K562 (cell line): ENCODE data around the gene LPGAT1. TPM values are rescaled to one million over a fixed set of nuclear protein-coding genes. Genes with fewer than 3 reads are reported as not detected.

ENCODE experiments used
- CBX2 ChIP-seq: fragments of 200-600 bp; sonication (generic); IDR thresholded peaks from one replicate; pipeline ENCODE4 v1.6.1; 2012; ENCODE audit warnings: mild to moderate bottlenecking, low read length, inconsistent platforms; ENCODE audit not compliant: insufficient read depth, poor library complexity, severe bottlenecking
- CBX5 ChIP-seq: IDR thresholded peaks from 2 replicates; pipeline ENCODE4 v1.6.1; 2014; ENCODE audit warnings: low read depth, borderline replicate concordance
- FOSL1 ChIP-seq: fragments of 200-800 bp; sonication (Bioruptor generic); conservative IDR thresholded peaks from 2 replicates; pipeline ENCODE4 v1.6.1; 2016; ENCODE audit warnings: missing genetic modification characterization, missing compliant biosample characterization
- FOXK1 ChIP-seq: sonication (generic); formaldehyde crosslinking; IDR thresholded peaks from 2 replicates; pipeline ENCODE4 v1.8.0; 2022; ENCODE audit warnings: missing genetic modification reagents, mild to moderate bottlenecking, borderline replicate concordance
- GABPB2 ChIP-seq: fragments of 250-450 bp; sonication (Bioruptor Pico); conservative IDR thresholded peaks from 2 replicates; pipeline ENCODE4 v1.5.1; 2021; ENCODE audit warnings: mild to moderate bottlenecking
- MCM2 ChIP-seq: fragments of 450-650 bp; IDR thresholded peaks from 2 replicates; pipeline ENCODE4 v1.6.1; 2017; ENCODE audit warnings: low read depth, mild to moderate bottlenecking
- MTA1 ChIP-seq: fragments of 450-650 bp; IDR thresholded peaks from 2 replicates; pipeline ENCODE4 v1.6.1; 2017; ENCODE audit warnings: borderline replicate concordance
- POLR3G ChIP-seq: IDR thresholded peaks from 2 replicates; pipeline ENCODE4 v1.6.1; 2011; ENCODE audit not compliant: insufficient read length, insufficient replicate concordance; ENCODE audit errors: extremely low read depth
- ZFP1 ChIP-seq: fragments of 450-650 bp; formaldehyde crosslinking; IDR thresholded peaks from 2 replicates; pipeline ENCODE4 v1.4.0; 2020; ENCODE audit warnings: mild to moderate bottlenecking, mixed read lengths
- ZNF311 ChIP-seq: fragments of 250-450 bp; sonication (Bioruptor Pico); IDR thresholded peaks from 2 replicates; pipeline ENCODE4 v1.4.0; 2020; ENCODE audit warnings: mild to moderate bottlenecking, moderate library complexity
- polyA plus RNA-seq, 8 experiments: library from polyadenylated mRNA; depleted of rRNA in 4 of 8; stranded (reverse) in 5 of 8; unstranded in 3 of 8; fragments of >200 nt; fragmentation: Nextera tagmentation in 2 of 8; fragmentation: Illumina TruSeq in 1 of 8; extraction: Ambion mirVana in 2 of 8; extraction: Trizol in 1 of 8; gene quantifications; 2 replicates each; pipeline versions ENCODE4 v1.2.1 to v1.2.3, GENCODE V29; 2011 to 2014; ENCODE audit warnings: inconsistent platforms in 1 of 8, missing spikeins in 1 of 8
- total RNA-seq, 7 experiments: library from RNA; depleted of rRNA in 6 of 7; stranded (reverse); fragments of >200 nt in 6 of 7; fragmentation: Illumina TruSeq in 2 of 7; extraction: Trizol in 2 of 7; gene quantifications; 2 replicates each; pipeline versions ENCODE4 v1.2.1 to v1.2.3, GENCODE V29; 2011 to 2021; ENCODE audit warnings: low replicate concordance in 1 of 7
- TF ChIP-seq, protein P1 (sequence below): fragments of 450-650 bp; IDR thresholded peaks from 2 replicates; pipeline ENCODE4 v1.6.1; 2016; ENCODE audit warnings: low read depth
- TF ChIP-seq, protein P2 (sequence below), 2 experiments: fragments of 450-650 bp in 1 of 2; IDR thresholded peaks; 2 replicates each; pipeline ENCODE4 v1.6.1; 2011 to 2017; ENCODE audit warnings: low read depth in 2 of 2, antibody characterized with exemption in 1 of 2, borderline replicate concordance in 1 of 2, low read length in 1 of 2, mild to moderate bottlenecking in 1 of 2, mixed read lengths in 1 of 2; ENCODE audit not compliant: control insufficient read depth in 1 of 2
- TF ChIP-seq, protein P3 (sequence below): sonication (generic); formaldehyde crosslinking; IDR thresholded peaks from 2 replicates; pipeline ENCODE4 v1.8.0; 2022; ENCODE audit warnings: missing genetic modification reagents, mild to moderate bottlenecking, borderline replicate concordance

The LPGAT1 gene
- total and polyA plus RNA-seq, 9 of the 15 experiments (the other 6 are each of a cell fraction or from before 2014, with no cell fraction given), result 5.7 to 31.4 (median 16.3) TPM

DNA sequence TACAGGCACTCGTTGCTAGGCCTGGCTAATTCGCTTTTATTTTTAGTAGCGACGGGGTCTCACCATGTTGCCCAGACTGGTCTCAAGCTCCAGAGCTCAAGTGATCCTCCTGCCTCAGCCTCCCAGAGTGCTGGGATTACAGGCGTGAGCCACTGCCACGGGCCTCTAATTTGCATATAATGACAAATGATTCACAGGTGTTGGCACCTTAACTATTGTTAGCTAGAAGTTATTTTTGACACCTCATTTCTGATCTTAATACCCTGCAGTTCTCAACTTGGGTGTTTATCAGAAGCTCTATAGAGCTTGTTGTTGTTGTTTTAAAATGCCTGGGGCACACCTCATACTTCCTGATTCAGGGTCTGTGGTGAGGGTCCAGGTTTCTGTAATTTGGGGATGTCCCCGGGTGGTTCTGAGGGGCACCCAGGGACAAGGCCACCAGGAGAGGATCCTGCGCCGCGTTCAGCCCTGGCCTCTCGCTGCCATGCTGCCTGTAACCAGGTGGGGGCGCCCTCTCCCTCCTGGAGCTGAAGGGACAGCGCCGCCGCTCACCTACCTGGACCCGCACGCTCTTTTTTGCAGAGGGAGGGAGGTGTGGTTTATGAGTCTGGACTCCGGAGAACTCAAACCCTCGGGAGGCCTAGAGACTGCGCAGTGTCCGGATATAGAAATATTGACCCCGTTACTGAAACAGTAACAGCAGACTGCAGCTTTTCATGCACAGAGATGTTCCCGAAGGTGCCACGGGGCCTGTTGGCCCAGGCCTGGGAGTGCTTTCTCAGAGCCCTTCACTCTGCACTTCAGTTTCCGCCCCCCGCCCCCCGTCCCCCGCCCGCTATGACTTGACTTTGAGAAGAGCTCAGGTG, 132.2 kb downstream of the LPGAT1 start (continued):
- TF ChIP-seq ZNF311 (CRISPR knock-in tag) (no peak), FOXK1 (CRISPR knock-in tag) (0 out of 2 replicates have a peak, but pooled peaks have one; percentile 76), POLR3G (no peak), MCM2 (no peak), CBX5 (no peak), CBX2 (no peak), FOSL1 (no peak), ZFP1 (CRISPR knock-in tag) (no peak), GABPB2 (CRISPR knock-in tag) (no peak), MTA1 (no peak)
- TF ChIP-seq, protein P1, sequence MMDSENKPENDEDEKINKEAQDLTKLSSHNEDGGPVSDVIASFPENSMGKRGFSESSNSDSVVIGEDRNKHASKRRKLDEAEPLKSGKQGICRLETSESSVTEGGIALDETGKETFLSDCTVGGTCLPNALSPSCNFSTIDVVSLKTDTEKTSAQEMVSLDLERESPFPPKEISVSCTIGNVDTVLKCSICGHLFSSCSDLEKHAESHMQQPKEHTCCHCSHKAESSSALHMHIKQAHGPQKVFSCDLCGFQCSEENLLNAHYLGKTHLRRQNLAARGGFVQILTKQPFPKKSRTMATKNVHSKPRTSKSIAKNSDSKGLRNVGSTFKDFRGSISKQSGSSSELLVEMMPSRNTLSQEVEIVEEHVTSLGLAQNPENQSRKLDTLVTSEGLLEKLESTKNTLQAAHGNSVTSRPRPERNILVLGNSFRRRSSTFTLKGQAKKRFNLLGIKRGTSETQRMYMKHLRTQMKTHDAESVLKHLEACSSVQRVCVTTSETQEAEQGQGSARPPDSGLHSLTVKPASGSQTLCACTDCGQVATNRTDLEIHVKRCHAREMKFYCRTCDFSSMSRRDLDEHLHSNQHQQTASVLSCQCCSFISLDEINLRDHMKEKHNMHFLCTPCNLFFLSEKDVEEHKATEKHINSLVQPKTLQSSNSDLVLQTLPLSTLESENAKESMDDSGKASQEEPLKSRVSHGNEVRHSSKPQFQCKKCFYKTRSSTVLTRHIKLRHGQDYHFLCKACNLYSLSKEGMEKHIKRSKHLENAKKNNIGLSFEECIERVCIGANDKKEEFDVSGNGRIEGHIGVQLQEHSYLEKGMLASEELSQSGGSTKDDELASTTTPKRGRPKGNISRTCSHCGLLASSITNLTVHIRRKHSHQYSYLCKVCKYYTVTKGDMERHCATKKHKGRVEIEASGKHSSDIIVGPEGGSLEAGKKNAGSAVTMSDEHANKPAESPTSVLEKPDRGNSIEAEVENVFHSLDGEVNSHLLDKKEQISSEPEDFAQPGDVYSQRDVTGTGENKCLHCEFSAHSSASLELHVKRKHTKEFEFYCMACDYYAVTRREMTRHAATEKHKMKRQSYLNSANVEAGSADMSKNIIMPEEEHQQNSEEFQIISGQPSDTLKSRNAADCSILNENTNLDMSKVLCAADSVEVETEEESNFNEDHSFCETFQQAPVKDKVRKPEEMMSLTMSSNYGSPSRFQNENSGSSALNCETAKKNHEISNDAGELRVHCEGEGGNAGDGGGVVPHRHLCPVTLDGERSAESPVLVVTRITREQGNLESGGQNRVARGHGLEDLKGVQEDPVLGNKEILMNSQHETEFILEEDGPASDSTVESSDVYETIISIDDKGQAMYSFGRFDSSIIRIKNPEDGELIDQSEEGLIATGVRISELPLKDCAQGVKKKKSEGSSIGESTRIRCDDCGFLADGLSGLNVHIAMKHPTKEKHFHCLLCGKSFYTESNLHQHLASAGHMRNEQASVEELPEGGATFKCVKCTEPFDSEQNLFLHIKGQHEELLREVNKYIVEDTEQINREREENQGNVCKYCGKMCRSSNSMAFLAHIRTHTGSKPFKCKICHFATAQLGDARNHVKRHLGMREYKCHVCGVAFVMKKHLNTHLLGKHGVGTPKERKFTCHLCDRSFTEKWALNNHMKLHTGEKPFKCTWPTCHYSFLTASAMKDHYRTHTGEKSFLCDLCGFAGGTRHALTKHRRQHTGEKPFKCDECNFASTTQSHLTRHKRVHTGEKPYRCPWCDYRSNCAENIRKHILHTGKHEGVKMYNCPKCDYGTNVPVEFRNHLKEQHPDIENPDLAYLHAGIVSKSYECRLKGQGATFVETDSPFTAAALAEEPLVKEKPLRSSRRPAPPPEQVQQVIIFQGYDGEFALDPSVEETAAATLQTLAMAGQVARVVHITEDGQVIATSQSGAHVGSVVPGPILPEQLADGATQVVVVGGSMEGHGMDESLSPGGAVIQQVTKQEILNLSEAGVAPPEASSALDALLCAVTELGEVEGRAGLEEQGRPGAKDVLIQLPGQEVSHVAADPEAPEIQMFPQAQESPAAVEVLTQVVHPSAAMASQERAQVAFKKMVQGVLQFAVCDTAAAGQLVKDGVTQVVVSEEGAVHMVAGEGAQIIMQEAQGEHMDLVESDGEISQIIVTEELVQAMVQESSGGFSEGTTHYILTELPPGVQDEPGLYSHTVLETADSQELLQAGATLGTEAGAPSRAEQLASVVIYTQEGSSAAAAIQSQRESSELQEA, result no peak
- TF ChIP-seq, protein P2, sequence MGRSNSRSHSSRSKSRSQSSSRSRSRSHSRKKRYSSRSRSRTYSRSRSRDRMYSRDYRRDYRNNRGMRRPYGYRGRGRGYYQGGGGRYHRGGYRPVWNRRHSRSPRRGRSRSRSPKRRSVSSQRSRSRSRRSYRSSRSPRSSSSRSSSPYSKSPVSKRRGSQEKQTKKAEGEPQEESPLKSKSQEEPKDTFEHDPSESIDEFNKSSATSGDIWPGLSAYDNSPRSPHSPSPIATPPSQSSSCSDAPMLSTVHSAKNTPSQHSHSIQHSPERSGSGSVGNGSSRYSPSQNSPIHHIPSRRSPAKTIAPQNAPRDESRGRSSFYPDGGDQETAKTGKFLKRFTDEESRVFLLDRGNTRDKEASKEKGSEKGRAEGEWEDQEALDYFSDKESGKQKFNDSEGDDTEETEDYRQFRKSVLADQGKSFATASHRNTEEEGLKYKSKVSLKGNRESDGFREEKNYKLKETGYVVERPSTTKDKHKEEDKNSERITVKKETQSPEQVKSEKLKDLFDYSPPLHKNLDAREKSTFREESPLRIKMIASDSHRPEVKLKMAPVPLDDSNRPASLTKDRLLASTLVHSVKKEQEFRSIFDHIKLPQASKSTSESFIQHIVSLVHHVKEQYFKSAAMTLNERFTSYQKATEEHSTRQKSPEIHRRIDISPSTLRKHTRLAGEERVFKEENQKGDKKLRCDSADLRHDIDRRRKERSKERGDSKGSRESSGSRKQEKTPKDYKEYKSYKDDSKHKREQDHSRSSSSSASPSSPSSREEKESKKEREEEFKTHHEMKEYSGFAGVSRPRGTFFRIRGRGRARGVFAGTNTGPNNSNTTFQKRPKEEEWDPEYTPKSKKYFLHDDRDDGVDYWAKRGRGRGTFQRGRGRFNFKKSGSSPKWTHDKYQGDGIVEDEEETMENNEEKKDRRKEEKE (IDR thresholded peaks at IDR 0.05; ENCODE audit: borderline replicate concordance in 1 of 2, control insufficient read depth in 1 of 2, low read depth in 2 of 2, low read length in 1 of 2), result no peak
- TF ChIP-seq, protein P3, sequence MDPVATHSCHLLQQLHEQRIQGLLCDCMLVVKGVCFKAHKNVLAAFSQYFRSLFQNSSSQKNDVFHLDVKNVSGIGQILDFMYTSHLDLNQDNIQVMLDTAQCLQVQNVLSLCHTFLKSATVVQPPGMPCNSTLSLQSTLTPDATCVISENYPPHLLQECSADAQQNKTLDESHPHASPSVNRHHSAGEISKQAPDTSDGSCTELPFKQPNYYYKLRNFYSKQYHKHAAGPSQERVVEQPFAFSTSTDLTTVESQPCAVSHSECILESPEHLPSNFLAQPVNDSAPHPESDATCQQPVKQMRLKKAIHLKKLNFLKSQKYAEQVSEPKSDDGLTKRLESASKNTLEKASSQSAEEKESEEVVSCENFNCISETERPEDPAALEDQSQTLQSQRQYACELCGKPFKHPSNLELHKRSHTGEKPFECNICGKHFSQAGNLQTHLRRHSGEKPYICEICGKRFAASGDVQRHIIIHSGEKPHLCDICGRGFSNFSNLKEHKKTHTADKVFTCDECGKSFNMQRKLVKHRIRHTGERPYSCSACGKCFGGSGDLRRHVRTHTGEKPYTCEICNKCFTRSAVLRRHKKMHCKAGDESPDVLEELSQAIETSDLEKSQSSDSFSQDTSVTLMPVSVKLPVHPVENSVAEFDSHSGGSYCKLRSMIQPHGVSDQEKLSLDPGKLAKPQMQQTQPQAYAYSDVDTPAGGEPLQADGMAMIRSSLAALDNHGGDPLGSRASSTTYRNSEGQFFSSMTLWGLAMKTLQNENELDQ (CRISPR knock-in tag), result no peak
